A549 (cell line): Measurements from ENCODE around the gene ZDHHC3.

ENCODE experiments used
- CBX8 ChIP-seq: fragments of 200-600 bp; sonication (generic); IDR thresholded peaks from 2 replicates; pipeline ENCODE4 v1.6.1; 2016
- CTCF ChIP-seq: fragments of >200 bp; sonication (Bioruptor Twin); formaldehyde crosslinking; IDR thresholded peaks from 3 replicates; pipeline ENCODE4 v1.5.1; 2016
- JUNB ChIP-seq: fragments of >200 bp; sonication (Bioruptor Twin); formaldehyde crosslinking; IDR thresholded peaks from 2 replicates; pipeline ENCODE4 v1.6.1; 2016
- MAZ ChIP-seq: fragments of 150-350 bp; IDR thresholded peaks from 2 replicates; pipeline ENCODE4 v1.6.1; 2014; ENCODE audit warnings: antibody characterized with exemption, low read depth, low read length, borderline replicate concordance
- MYC ChIP-seq: IDR thresholded peaks from 2 replicates; pipeline ENCODE4 v1.6.1; 2012; ENCODE audit warnings: mild to moderate bottlenecking, inconsistent platforms, low read length, improper control_type of control experiment, borderline replicate concordance
- POLR2A ChIP-seq: IDR thresholded peaks from 2 replicates; pipeline ENCODE4 v1.6.1; 2012; ENCODE audit warnings: mild to moderate bottlenecking, low read length
- RARB ChIP-seq: fragments of 250-450 bp; sonication (Bioruptor Pico); IDR thresholded peaks from 2 replicates; pipeline ENCODE4 v1.8.0; 2021; ENCODE audit warnings: mild to moderate bottlenecking, moderate library complexity
- RFX5 ChIP-seq: fragments of 450-650 bp; IDR thresholded peaks from 2 replicates; pipeline ENCODE4 v1.7.1; 2014; ENCODE audit warnings: antibody characterized with exemption, mild to moderate bottlenecking, moderate library complexity
- SMC3 ChIP-seq: fragments of >200 bp; sonication (Bioruptor Twin); formaldehyde crosslinking; IDR thresholded peaks from 3 replicates; pipeline ENCODE4 v1.6.1; 2018; ENCODE audit warnings: inconsistent platforms
- USF2 ChIP-seq: fragments of 450-650 bp; IDR thresholded peaks from 2 replicates; pipeline ENCODE4 v1.6.1; 2014; ENCODE audit warnings: antibody characterized with exemption
- ZC3H11A ChIP-seq: fragments of 450-650 bp; IDR thresholded peaks from 2 replicates; pipeline ENCODE4 v1.6.1; 2014; ENCODE audit warnings: antibody characterized with exemption, mild to moderate bottlenecking

- TF ChIP-seq SMC3 (no peak), RARB (CRISPR knock-in tag) (no peak), CBX8 (no peak), RFX5 (no peak), CTCF (no peak), POLR2A (no peak), USF2 (no peak), JUNB (no peak), ZC3H11A (no peak), MAZ (no peak), MYC (no peak)
These were observed 20.6 kb upstream of the ZDHHC3 start for GRCh38 chr3:44996556-44996969.
